NCI-H1092 treated with DMSO at 0.1 percent for 48 hours (cell line): ENCODE results near the gene MAOB.

Experiments
- DNase-seq: peaks from one replicate; lab custom pipeline; 2025; lab: John Stamatoyannopoulos, UW

The MAOB gene

GRCh38 chrX:43860646-43861370 lies 21.4 kb downstream of the MAOB start:
- peak; percentile 62 for DNase-seq

- no peak for DNase-seq
Observed at GRCh38 chrX:43853225-43853828, 28.9 kb downstream of the MAOB start.

GRCh38 chrX:43850629-43851028 lies 31.6 kb downstream of the MAOB start:
- DNase-seq: no peak

- DNase-seq: no peak
Observed at GRCh38 chrX:43849173-43849572, 33.1 kb downstream of the MAOB start.

- DNase-seq: no peak
Observed at GRCh38 chrX:43847352-43847751, 34.9 kb downstream of the MAOB start.

- no peak for DNase-seq
Observed at GRCh38 chrX:43846558-43846957, 35.7 kb downstream of the MAOB start.

- no peak for DNase-seq
Observed at GRCh38 chrX:43845776-43846175, 36.5 kb downstream of the MAOB start.

GRCh38 chrX:43840265-43840664 lies 42.0 kb downstream of the MAOB start:
- DNase-seq: no peak

GRCh38 chrX:43836435-43837184 lies 45.6 kb downstream of the MAOB start:
- peak; percentile 38 for DNase-seq

GRCh38 chrX:43835559-43835958 lies 46.7 kb downstream of the MAOB start:
- no peak for DNase-seq

- DNase-seq: no peak
Observed at GRCh38 chrX:43827791-43828190, 54.5 kb downstream of the MAOB start.

GRCh38 chrX:43822014-43822413 lies 60.2 kb downstream of the MAOB start:
- DNase-seq: no peak

GRCh38 chrX:43817444-43817843 lies 64.8 kb downstream of the MAOB start:
- no peak for DNase-seq

GRCh38 chrX:43815209-43815608 lies 67.0 kb downstream of the MAOB start:
- no peak for DNase-seq

- DNase-seq: no peak
Observed at GRCh38 chrX:43813898-43814297, 68.4 kb downstream of the MAOB start.

GRCh38 chrX:43813319-43813718 lies 68.9 kb downstream of the MAOB start:
- no peak for DNase-seq

GRCh38 chrX:43809463-43809862 lies 72.8 kb downstream of the MAOB start:
- DNase-seq: no peak

- no peak for DNase-seq
Observed at GRCh38 chrX:43808231-43808630, 74.0 kb downstream of the MAOB start.

- DNase-seq: no peak
Observed at GRCh38 chrX:43805579-43805978, 76.7 kb downstream of the MAOB start.

GRCh38 chrX:43804021-43804420 lies 78.2 kb downstream of the MAOB start:
- DNase-seq: no peak

GRCh38 chrX:43785930-43786591 lies 96.2 kb downstream of the MAOB start:
- no peak for DNase-seq

- no peak for DNase-seq
Observed at GRCh38 chrX:43758044-43758443, 124.2 kb downstream of the MAOB start.

GRCh38 chrX:43756076-43756475 lies 126.2 kb downstream of the MAOB start:
- no peak for DNase-seq
